ENCODE measurements around the gene UGT3A1.
A peak's percentile ranks its signal among the peaks of the same experiment; 100 is the strongest.

The UGT3A1 gene

DNA sequence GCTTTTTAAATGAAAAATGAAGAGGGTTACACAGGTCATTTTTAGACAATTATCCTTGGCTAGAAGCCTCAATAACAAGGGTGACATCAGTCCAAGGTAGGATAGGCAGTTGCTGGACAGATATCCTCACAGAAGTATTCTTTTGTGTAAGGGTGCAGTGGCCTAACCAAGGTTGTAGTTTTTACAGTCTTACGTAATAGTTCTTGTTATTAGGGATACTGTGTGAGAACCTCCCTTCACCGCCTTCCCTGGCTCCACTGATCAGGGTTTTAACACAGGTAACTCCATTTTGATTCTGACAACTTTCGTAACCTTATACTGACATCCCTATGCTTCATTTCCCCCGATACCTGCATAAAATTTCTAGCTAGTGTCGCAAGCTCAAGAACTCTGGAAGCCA, 44.1 kb downstream of the UGT3A1 start:
- in situ Hi-C loops (cut with HindIII; ENCODE audit: low sequenced_read_pairs) = no loop called here
- no peak for DNase-seq (ENCODE audit: low read depth)
- TF ChIP-seq, protein P1, sequence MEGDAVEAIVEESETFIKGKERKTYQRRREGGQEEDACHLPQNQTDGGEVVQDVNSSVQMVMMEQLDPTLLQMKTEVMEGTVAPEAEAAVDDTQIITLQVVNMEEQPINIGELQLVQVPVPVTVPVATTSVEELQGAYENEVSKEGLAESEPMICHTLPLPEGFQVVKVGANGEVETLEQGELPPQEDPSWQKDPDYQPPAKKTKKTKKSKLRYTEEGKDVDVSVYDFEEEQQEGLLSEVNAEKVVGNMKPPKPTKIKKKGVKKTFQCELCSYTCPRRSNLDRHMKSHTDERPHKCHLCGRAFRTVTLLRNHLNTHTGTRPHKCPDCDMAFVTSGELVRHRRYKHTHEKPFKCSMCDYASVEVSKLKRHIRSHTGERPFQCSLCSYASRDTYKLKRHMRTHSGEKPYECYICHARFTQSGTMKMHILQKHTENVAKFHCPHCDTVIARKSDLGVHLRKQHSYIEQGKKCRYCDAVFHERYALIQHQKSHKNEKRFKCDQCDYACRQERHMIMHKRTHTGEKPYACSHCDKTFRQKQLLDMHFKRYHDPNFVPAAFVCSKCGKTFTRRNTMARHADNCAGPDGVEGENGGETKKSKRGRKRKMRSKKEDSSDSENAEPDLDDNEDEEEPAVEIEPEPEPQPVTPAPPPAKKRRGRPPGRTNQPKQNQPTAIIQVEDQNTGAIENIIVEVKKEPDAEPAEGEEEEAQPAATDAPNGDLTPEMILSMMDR (IDR thresholded peaks at IDR 0.05; ENCODE audit: low read depth, low read length, missing control alignments) = no peak
- H3K4me3 ChIP-seq (ENCODE audit: low read depth, low read length) = no peak overlapping the region

DNA sequence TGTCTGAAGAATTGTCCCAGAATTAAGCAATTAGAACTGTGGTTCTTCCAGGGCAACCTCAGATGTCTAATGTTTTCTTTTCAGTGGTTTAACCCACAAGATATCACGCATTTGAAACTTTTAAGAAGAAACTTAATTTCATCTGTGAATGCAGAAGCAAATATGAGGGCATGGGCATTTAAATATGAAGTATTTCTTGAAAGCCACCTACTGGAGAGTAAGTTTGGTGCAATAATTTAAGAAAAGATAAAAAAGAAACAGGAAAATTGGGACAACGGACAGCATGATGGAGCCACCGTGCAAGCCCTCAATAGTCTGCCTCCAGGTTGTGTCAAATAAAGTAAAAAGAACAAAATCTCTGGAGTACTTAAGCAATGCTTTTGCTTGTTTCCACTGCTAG, 51.6 kb downstream of the UGT3A1 start:
- no peak overlapping the region for H3K4me3 ChIP-seq (ENCODE audit: low read depth, low read length)
- TF ChIP-seq, protein P1 (IDR thresholded peaks at IDR 0.05; ENCODE audit: low read depth, low read length, missing control alignments) = peak; percentile 3
- in situ Hi-C loops (cut with HindIII; ENCODE audit: low sequenced_read_pairs) = no loop called here
- DNase-seq (ENCODE audit: low read depth) = no peak

DNA sequence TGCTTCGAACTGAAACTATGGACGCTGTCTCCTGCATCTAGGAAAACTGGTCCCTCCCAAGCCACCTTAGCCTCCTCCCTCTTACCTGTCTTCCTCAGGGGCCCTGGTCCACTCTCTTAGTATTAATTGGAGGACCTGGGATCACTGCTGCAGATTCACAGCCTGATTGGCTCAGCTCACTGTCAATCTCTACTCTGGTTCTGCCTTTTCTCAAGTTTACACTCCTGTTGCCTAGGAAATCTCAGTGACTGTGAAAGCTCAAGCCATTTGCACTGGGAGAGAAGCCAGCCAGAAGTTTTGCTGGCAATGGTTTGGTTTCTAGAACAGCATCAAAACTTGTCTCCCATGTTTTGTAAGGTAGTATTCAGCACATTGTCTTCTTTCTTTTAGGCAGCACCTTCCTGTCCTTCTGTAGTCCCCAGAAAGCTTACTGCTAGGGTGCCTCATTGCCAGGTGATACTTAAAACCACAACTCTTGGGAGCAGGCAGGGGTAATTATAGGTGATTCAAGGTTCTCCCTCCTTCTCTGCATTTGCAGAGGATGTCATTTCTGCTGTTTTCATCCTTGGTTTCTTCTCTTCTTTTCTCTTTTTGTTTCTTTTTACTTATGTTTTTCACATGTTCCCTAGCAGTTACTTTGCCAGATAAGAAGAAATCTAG, 52.5 kb downstream of the UGT3A1 start, which contains the start of gene CAPSL:
CAPSL (minus strand) TSS at position 55 of the 660 bp plus-strand sequence. CDS start 17,502 bp downstream, outside the sequence.
- no peak for DNase-seq (ENCODE audit: low read depth)
- in situ Hi-C loops (cut with HindIII; ENCODE audit: low sequenced_read_pairs) = no loop called here
- TF ChIP-seq, protein P1 (IDR thresholded peaks at IDR 0.05; ENCODE audit: low read depth, low read length, missing control alignments) = no peak
- no peak within 1 kb of the TSS for H3K4me3 ChIP-seq (ENCODE audit: low read depth, low read length)

DNA sequence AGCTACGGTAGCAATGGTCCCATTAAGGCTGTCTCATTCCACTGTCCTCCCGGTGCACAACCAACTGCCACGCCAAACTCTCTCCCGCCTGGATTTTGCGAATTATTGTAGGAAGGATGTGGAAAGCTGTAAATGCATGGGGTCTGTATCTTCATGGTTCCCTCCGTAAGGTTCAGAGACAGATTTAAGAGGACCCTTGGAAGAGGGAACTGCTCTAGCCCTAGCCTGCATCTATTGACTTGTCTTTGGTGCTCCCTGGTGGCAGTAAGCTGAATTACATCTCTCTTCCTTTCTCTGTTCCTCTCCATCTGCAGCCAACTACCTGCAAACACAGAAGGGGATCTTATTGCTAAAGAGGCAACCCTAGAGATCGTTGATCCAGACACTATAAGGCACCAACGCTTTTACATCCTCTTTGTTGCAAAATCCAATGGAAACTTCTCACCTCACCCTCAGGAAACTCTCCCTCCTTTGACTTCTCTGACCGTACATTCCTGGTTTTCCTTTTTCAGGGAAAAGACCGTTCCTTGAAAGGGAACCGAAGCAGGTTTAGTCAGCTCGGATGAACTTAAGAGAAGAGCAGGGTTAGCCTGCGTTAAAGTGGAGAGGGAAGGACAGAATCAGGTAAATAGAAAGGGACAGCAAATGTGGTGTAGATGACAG, 64.7 kb downstream of the UGT3A1 start:
- no peak for DNase-seq (ENCODE audit: low read depth)
- H3K4me3 ChIP-seq (ENCODE audit: low read depth, low read length) = no peak overlapping the region
- TF ChIP-seq, protein P1 (IDR thresholded peaks at IDR 0.05; ENCODE audit: low read depth, low read length, missing control alignments) = peak; percentile 74
- in situ Hi-C loops (cut with HindIII; ENCODE audit: low sequenced_read_pairs) = no loop called here

DNA sequence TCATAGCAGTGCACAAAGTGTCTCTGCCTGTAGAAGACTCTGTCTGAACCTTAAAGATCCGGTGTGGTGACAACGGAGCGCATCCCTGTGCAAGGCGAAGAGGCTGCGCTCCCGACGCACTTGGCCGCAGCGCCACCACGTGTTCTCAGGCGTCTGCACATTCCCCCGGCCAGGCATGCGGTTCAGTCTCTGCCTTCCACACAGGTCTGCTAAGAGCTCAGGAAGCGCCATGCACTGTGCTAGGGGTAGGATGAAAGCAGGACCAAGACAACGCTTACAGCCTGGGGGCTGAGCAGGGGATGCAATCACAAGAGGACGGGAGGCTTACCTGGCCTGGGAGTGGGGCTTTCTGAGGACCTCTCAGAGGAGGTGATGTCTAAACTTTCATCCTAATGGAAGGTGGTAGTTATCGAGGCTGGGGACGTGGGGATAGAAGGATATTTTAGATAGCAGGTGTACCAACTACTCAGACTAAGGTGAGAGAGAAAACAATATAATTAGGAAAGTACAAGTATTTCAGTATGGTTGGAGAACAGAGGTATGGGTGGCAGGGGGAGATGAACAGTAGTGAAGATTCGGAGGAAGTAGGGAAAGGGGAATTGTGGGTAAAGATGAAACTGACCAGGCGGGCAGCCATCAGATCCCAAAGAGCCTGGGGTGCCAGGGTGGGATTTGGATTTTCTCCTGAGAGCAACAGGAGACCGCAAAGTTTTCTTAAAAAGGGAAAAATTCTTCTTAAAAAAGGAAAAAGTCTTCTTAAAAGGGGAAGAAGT, 66.1 kb downstream of the UGT3A1 start:
- TF ChIP-seq, protein P1 (IDR thresholded peaks at IDR 0.05; ENCODE audit: low read depth, low read length, missing control alignments) = peak; percentile 73
- DNase-seq (ENCODE audit: low read depth) = no peak
- in situ Hi-C loops (cut with HindIII; ENCODE audit: low sequenced_read_pairs) = no loop called here
- no peak overlapping the region for H3K4me3 ChIP-seq (ENCODE audit: low read depth, low read length)

DNA sequence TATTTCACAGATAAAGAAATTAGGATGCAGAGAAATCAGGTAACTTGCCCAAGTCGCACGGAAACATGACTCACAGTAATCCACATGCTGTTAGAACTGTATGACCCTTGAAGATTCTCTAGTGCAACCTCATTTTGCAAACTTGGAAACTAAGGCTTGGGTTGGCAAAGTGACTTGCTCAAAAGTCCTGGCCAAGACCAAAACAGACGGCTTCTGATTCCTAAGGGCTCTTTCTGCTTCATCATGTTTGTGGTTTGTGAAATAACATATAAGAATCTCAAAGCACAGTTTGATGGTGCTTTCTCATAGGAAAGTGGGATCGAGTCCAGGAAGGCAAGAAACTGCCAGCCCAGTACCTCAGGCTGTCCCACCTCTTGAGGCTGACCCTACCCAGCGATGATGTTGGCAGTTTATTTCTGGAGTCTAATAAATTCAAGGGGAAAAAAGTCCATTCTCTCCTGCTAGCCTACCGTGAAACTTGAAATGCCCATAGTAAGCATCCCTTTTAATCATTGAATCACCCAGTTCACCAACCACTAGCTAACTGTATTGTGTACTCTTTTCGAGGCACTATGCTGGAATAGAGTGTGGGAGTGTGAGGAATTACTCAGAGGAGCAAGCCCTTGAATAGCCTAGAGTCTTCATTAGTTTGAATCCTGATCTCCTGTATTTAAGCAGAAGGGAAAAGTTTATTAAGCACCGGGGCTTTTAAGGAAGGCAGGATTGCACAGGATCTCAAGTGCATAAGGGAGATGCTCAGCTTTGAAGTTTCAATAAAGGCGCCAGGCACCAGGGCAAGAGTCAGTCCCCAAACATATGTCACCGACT, 66.9 kb downstream of the UGT3A1 start:
- in situ Hi-C loops (cut with HindIII; ENCODE audit: low sequenced_read_pairs) = no loop called here
- H3K4me3 ChIP-seq (ENCODE audit: low read depth, low read length) = no peak overlapping the region
- DNase-seq (ENCODE audit: low read depth) = peak; percentile 63
- TF ChIP-seq, protein P1 (IDR thresholded peaks at IDR 0.05; ENCODE audit: low read depth, low read length, missing control alignments) = no peak

All from astrocyte of the cerebellum (primary cell).